IPS-NIHi7 (cell line): ENCODE data around the gene CBFA2T2.
"Not testable (repeated sequence)": the region's sequence is repeated elsewhere in the genome, so short reads cannot be mapped to it uniquely, and the experiment has no call there.

Experiments
- DNase-seq: peaks from one replicate; pipeline ENCODE4 v3.0.0; 2012; ENCODE audit warnings: mixed read lengths; ENCODE audit errors: extremely low spot score

Gene CBFA2T2

DNA sequence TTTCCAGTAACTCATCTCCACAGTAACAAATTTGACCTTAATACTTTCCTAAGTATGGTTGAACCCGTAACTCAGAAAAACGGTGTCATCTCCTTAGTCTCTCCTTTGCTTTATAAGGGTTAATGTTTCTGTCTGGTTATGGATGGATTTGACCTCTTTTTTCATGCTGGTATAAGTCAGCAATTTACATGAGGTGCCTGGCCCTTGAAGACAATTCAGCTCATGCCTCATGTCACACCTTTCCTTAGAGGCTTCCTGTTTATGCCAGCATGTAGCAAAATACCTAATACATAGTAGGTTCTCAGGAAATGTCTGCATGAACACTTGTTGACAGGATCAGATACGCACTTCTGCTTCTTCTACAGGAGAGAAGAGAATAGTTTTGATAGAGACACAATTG, 134.5 kb downstream of the CBFA2T2 start:
- no peak for DNase-seq

DNA sequence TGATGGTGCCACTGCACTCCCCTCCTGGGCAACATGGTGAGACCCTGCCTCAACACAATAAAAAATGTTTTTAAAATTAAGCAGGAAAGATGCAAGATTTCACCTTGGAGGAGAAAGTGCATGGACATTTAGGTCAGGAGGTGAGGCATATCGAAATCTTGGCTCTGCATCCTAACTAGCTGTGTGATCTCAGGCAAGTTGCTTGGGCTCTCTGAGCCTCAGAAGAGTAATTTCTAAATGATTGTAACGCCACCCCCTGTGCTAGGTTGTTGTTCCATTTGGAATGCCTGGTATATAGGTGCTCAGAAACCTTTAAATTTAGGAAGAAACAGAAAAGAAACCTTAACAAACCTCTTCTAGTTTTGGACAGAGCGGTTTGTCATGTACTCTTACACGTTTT, 136.3 kb downstream of the CBFA2T2 start:
- no peak for DNase-seq

- DNase-seq, result no peak
Observed at GRCh38 chr20:33627577-33628216, 137.8 kb downstream of the CBFA2T2 start.

DNA sequence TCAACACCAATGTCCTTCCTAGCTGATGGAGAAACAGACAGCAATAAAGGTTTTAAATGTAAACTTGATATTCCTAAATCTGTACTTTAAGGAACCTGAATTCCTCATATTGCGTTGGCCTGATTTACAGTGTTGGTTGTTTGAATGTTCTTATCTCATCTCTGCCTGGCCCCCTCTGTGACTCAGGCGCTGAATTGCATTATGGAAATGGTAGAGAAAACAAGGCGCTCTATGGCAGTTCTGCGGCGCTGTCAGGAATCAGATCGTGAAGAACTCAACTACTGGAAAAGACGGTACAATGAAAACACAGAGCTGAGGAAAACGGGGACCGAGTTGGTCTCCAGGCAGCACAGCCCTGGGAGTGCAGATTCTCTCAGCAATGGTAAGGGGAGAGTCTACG, 139.6 kb downstream of the CBFA2T2 start:
- no peak for DNase-seq

DNA sequence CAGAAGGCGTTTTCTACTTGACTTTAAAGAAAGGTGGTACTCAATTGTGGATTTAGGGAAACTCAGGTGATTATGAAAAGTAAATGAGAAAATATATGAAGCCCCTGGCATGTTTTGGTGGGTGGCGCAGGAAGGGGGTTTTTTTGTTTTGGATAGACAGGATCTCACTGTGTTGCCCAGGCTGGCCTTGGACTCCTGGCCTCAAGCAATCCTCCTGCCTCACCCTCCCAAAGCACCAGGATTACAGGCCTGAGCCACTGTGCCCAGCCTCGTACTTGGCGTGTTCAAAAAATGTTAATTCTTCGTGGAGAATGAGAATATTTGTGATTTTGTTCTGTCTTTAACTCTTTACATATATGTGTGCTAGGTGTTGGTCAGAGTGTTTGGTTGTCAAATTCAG, 140.1 kb downstream of the CBFA2T2 start:
- DNase-seq, result no peak

DNA sequence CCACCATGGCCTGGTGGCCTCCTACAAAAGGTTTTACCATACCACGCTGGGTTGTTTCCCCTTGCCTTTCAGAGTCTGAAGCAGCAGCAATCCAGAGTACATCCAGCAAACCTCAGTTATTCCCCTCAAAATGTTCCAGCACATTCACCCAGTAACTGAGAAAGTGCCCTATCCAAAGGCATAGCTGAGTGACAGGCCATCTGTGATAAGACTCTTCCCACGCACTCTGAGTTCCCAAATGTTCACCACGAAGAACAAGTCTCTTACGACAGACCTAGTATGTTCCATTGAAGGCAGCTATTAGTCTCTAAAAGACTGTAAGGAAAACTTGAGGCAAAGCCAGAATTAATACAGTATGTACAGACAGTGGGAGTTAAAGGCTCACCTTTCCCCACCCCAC, 140.6 kb downstream of the CBFA2T2 start:
- no peak for DNase-seq

DNA sequence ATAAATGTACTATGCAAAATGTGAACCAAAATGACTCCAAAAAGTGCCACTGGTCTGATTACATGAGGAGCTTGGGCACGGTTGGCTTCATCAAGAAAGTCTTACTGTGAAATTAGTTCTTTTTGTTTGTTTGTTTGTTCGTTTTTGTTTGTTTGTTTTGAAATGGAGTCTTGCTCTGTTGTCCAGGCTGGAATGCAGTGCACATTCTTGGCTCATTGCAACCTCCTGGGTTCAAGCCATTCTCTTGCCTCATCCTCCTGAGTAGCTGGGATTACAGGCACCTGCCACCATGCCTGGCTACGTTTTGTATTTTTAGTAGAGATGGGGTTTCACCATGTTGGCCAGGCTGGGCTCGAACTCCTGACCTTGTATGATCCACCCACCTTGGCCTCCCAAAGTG, 142.0 kb downstream of the CBFA2T2 start:
- not testable (repeated sequence) for DNase-seq

- DNase-seq, result no peak
Observed at GRCh38 chr20:33635341-33635740, 145.4 kb downstream of the CBFA2T2 start.

- no peak for DNase-seq
Observed at GRCh38 chr20:33636776-33637175, 146.9 kb downstream of the CBFA2T2 start.

DNA sequence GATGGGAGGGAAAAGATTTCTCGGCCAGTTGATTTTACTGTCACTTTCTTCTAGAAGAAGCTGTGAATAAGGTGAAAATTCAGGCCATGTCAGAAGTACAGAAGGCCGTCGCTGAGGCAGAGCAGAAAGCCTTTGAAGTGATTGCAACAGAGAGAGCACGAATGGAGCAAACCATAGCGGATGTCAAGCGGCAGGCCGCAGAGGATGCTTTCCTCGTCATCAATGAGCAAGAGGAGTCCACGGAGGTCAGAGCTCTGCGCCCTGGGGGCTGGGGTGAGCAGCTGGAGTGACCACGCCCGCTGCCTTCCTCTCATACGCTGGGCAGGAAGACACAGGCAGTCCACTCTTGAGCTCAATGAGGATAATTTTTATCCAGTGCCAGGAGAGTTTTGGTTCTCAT, 150.4 kb downstream of the CBFA2T2 start:
- DNase-seq, result no peak

GRCh38 chr20:33644313-33645071, 154.6 kb downstream of the CBFA2T2 start:
- DNase-seq, result no peak

DNA sequence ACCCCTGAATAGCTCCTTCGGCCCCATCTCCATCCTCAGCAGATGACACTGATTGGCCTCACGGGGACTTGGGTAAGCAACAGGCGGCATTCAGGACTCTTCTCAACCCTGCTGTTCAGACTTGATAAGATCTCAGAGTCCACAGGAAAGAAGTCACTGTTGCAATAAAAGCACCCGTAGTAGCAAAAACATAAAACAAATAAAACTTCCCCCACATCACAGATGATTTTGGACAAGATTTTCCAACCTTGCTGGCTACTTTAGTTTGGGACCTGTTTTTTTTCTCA, 155.1 kb downstream of the CBFA2T2 start:
- DNase-seq, result no peak

DNA sequence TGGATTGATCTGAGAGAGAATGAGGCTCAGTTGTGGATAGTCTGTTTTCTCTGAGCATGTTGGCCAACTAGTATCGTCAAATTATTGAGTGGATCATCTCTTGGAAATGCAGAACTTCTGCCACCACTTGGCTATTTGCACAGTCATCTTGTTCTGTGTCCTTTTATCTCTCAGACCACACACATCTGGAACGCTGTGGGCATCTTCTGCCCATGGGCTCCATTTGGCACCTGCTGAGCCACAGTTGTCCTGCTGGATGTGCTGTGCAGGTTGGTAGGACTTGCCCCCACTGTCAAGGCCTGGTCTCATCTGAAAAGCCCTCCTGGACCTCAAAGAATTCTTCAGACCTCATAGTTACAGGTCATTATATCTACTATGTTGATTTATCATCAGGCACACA, 155.5 kb downstream of the CBFA2T2 start:
- DNase-seq, result no peak

DNA sequence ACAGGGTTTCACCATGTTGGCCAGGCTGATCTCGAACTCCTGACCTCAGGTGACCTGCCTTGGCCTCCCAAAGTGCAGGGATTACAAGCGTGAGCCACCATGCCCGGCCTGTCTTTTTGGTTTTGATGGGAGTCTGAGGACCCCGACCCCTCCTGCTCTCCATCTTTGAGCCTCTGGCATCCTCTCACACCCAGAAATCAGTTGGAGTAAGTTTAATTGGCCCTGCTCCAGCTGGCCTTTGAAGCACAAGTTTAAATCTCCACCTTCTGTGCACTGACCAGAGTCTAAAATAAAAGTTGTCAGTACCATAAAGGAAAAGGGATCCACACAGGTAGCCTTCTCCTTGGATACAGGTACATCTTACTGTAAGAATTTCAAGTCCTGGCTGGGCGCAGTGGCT, 156.3 kb downstream of the CBFA2T2 start:
- DNase-seq, result no peak

DNA sequence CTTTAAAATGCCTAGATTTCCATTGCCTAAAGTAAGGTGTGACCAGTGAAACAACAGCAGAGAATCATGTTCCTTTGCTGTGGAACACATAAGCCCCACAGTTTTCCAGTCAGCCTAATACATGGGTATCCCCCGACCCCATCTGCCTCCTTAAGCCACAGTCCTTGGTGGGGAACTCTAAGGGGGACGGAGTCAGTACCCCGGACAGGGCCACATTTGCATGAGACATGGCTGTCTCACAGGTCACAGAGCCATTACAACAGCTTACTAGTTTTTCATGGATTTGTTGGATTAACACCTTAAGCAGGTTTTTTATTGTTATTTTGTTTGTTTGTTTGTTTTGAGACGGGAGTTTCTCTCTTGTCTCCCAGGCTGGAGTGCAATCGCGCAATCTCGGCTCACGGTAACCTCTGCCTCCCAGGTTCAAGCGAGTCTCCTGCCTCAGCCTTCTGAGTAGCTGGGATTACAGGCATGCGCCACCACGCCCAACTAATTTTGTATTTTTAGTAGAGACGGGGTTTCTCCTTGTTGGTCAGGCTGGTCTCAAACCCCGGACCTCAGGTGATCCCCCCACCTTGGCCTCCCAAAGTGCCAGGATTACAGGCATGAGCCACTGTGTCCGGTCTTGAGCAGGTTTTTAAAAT, 157.2 kb downstream of the CBFA2T2 start:
- DNase-seq, result peak; percentile 79

- no peak for DNase-seq
Observed at GRCh38 chr20:33647603-33648395, 157.9 kb downstream of the CBFA2T2 start.

DNA sequence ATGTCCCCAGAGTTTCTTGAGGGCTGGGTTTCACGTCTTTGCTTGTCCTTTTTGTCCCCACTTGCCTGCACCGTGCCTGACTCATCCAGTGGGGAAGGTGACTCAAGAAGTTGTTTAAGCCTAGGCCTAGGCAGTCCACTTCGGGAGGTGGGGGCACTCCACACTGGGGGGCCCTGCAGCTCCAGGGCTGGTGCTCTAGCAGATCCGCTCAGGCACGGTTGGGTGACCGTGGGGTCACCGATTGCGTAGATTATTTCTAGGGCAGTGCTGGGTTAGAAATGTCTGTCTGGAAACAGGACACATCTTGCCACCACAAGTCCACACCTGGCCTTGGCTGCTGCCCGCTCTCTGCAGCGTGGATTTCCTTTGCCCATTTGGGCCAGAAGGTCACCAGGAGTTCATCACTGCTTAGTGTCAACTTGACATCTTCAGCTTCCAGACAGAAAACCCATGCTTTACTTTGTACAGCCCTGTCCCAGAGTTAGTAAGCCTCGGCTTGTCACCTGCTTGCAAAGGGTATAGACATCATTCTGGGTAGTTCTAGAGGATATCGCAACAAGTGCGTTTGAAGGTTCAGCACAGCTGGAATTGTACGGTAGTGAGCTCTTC, 158.6 kb downstream of the CBFA2T2 start:
- no peak for DNase-seq

DNA sequence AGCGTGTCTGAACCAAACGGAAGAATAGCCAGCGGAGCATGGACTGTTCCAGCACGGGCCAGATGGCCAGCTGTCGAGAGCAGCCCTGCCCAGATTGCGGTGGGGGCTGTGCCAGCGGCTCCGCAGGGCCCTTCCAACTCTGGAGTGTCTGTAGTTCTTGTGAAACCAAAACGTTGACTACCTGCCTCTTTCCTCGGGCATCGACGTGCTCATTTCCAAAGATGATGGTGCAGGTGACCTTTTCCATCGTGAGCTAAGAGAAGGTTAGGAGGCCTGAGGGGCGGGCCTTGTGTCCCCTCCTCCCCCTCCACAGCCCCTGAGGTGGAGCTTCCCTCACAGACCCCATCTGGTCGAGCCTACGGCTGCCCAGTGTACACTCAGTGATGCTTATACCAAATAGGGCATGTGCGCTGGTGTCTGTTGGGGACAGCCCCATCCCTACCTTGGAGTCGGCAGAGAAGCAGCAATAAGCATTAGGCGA, 159.3 kb downstream of the CBFA2T2 start:
- no peak for DNase-seq

DNA sequence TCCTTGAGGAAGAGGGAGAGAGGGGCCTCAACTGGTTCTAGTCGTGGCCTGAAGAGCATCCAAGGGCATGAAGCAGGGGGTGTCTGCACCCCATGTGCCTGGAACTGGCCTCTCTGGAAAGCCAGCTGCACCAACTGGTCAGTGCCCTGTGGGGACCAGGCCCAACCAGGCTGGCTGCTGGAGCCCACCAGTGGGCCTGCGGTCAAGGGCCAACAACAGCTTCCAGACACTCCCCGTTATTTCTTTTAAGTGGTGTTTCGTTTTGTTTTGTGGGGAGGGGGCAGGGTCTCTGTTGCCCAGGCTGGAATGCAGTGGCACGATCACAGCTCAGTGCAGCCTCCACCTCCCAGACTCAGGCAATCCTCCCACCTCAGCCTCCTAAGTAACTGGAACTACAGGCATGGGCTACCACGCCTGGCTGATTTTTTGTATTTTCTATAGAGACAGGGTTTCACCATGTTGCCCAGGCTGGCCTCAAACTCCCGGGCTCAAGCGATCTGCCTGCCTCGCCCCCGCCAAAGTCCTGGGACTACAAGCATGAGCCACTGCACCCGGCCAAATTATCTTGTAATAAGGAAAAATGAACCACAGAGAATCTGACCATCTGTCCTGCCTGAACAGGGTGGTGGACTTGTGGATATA, 160.3 kb downstream of the CBFA2T2 start:
- no peak for DNase-seq

- no peak for DNase-seq
Observed at GRCh38 chr20:33650753-33651561, 161.1 kb downstream of the CBFA2T2 start.
